GM12878 (cell line): ENCODE measurements around the gene GRIK1. TPM values are rescaled to one million over a fixed set of nuclear protein-coding genes. Genes with fewer than 3 reads are reported as not detected.

ENCODE experiments used
- ATAC-seq: fragments of 200-7000 bp; cut with Tn5 transposase; 3 replicates; pipeline ENCODE4 v1.9.1; 2020; ENCODE audit warnings: mild to moderate bottlenecking, moderate library complexity
- BruUV-seq: library from RNA; stranded (reverse); fragments of 400-500 nt; replicated peaks from 2 replicates; lab custom pipeline; 2021; lab: Mats Ljungman, UMichigan
- CTCF ChIA-PET: fragments of 300-600 bp; sonication (Branson Sonifier 250); formaldehyde crosslinking; extraction: SDS; loops from one replicate; lab custom pipeline; 2021; ENCODE audit warnings: inconsistent platforms; lab: Yijun Ruan, JAX
- POLR2A ChIA-PET: fragments of 350-600 bp; formaldehyde crosslinking; extraction: SDS; loops from one replicate; lab custom pipeline; 2021; ENCODE audit warnings: inconsistent platforms; lab: Charles Lee
- RAD21 ChIA-PET: fragments of 300-600 bp; sonication (Branson Sonifier 250); formaldehyde crosslinking; loops from one replicate; lab custom pipeline; 2023; ENCODE audit warnings: antibody characterized with exemption; ENCODE audit not compliant: unreplicated experiment; lab: Charles Lee
- SMC1A ChIA-PET: fragments of 300-600 bp; sonication (Branson Sonifier 250); formaldehyde crosslinking; loops from one replicate; lab custom pipeline; 2023; ENCODE audit not compliant: unreplicated experiment, uncharacterized antibody; lab: Charles Lee
- DNase-seq: peaks from one replicate; pipeline ENCODE4 v3.0.0-alpha.2; 2011; ENCODE audit warnings: low read depth, low spot score
- FAIRE-seq: peaks from 3 replicates; lab custom pipeline; 2011; peaks lifted over from hg19 to GRCh38; lab: Jason Lieb, UNC
- H2AFZ ChIP-seq: 2 replicates; pipeline ENCODE4 v1.6.0; 2011; ENCODE audit warnings: low read depth, low read length, control low read depth; ENCODE audit not compliant: control insufficient read depth
- H3K27ac ChIP-seq: 2 replicates; pipeline ENCODE4 v1.5.1; 2011; ENCODE audit warnings: control low read depth; ENCODE audit not compliant: control insufficient read depth, insufficient read depth
- H3K27me3 ChIP-seq, 2 experiments: replicated peaks in 1 of 2; 2 replicates each; pipeline versions ENCODE4 v1.6.0 to v1.6.1; 2011; ENCODE audit warnings: low read length in 1 of 2; ENCODE audit not compliant: control insufficient read depth in 2 of 2, insufficient read depth in 2 of 2
- H3K36me3 ChIP-seq, 2 experiments: 2 replicates each; pipeline ENCODE4 v1.5.1; 2011; ENCODE audit warnings: low read length in 1 of 2; ENCODE audit not compliant: control insufficient read depth in 2 of 2, insufficient read depth in 2 of 2
- H3K4me1 ChIP-seq: 2 replicates; pipeline ENCODE4 v1.6.1; 2011; ENCODE audit warnings: mild to moderate bottlenecking, low read length, moderate library complexity, mixed read lengths; ENCODE audit not compliant: control insufficient read depth, insufficient read depth
- H3K4me2 ChIP-seq: 2 replicates; pipeline ENCODE4 v1.6.0; 2011; ENCODE audit warnings: control low read depth; ENCODE audit not compliant: control insufficient read depth, insufficient read depth
- H3K4me3 ChIP-seq: fragments of 200-600 bp; sonication (generic); 2 replicates; pipeline ENCODE4 v1.5.1; 2016
- H3K79me2 ChIP-seq: 2 replicates; pipeline ENCODE4 v1.6.0; 2011; ENCODE audit warnings: low read length; ENCODE audit not compliant: control insufficient read depth, insufficient read depth
- H3K9ac ChIP-seq: 2 replicates; pipeline ENCODE4 v1.8.0; 2011; ENCODE audit warnings: low read length, control low read depth, mixed read lengths; ENCODE audit not compliant: control insufficient read depth, insufficient read depth
- H3K9me3 ChIP-seq: replicated peaks from 3 replicates; pipeline ENCODE4 v1.5.1; 2011; ENCODE audit warnings: mild to moderate bottlenecking, low read length; ENCODE audit not compliant: control insufficient read depth, insufficient read depth
- H4K20me1 ChIP-seq: 2 replicates; pipeline ENCODE4 v1.6.0; 2011; ENCODE audit not compliant: control insufficient read depth, insufficient read depth
- ATF3 ChIP-seq: IDR thresholded peaks from 2 replicates; pipeline ENCODE4 v1.6.1; 2011; ENCODE audit warnings: low read depth, mild to moderate bottlenecking, low read length, moderate library complexity, borderline replicate concordance; ENCODE audit errors: extremely low read depth
- BCL11A ChIP-seq: IDR thresholded peaks from 2 replicates; pipeline ENCODE4 v1.6.1; 2011; ENCODE audit warnings: low read depth, low read length
- DPF2 ChIP-seq: fragments of 450-650 bp; IDR thresholded peaks from 2 replicates; pipeline ENCODE4 v1.6.1; 2017; ENCODE audit warnings: mild to moderate bottlenecking
- HDAC6 ChIP-seq: fragments of 200-600 bp; sonication (generic); IDR thresholded peaks from one replicate; pipeline ENCODE4 v1.8.0; 2017; ENCODE audit warnings: antibody characterized with exemption; ENCODE audit not compliant: unreplicated experiment
- IKZF2 ChIP-seq, 2 experiments: fragments of 450-650 bp; IDR thresholded peaks; 2 replicates each; pipeline ENCODE4 v1.6.1; 2017; ENCODE audit warnings: mild to moderate bottlenecking in 2 of 2, moderate library complexity in 2 of 2
- MTA2 ChIP-seq: fragments of 450-650 bp; IDR thresholded peaks from 2 replicates; pipeline ENCODE4 v1.6.1; 2016; ENCODE audit warnings: low read depth, mild to moderate bottlenecking, moderate library complexity
- PAX5 ChIP-seq: IDR thresholded peaks from 2 replicates; pipeline ENCODE4 v1.6.1; 2011; ENCODE audit warnings: low read depth, low read length, borderline replicate concordance
- POLR2A ChIP-seq: IDR thresholded peaks from 2 replicates; pipeline ENCODE4 v1.6.1; 2011; ENCODE audit warnings: low read depth, mild to moderate bottlenecking, low read length
- SMAD5 ChIP-seq: IDR thresholded peaks from 2 replicates; pipeline ENCODE4 v1.6.1; 2016; ENCODE audit warnings: antibody characterized with exemption, low read depth
- SMARCA5 ChIP-seq: fragments of 450-650 bp; IDR thresholded peaks from 2 replicates; pipeline ENCODE4 v1.6.1; 2017; ENCODE audit warnings: mild to moderate bottlenecking
- USF2 ChIP-seq: IDR thresholded peaks from 2 replicates; pipeline ENCODE4 v1.6.1; 2011; ENCODE audit warnings: low read depth, low read length, improper control_type of control experiment, borderline replicate concordance
- YY1 ChIP-seq: IDR thresholded peaks from 2 replicates; pipeline ENCODE4 v1.6.1; 2011; ENCODE audit warnings: low read depth, mild to moderate bottlenecking, low read length
- WGBS: methylation state at CpG from one replicate; pipeline ENCODE4 v1.1.6; 2016; ENCODE audit warnings: low lambda C conversion rate; ENCODE audit not compliant: insufficient replicate concordance, insufficient coverage; ENCODE audit errors: missing lambda C conversion rate; 5-methylcytosine and 5-hydroxymethylcytosine counted together
- in situ Hi-C: fragments of 300-500 bp; cut with MboI; formaldehyde crosslinking; loops from 9 replicates; pipeline ENCODE4 v1.14.3; 2018; ENCODE audit warnings: mixed read lengths
- intact Hi-C: fragments of 100-400 bp; cut with micrococcal nuclease; formaldehyde crosslinking; loops from one replicate; pipeline ENCODE4 v1.14.2; 2022; ENCODE audit not compliant: unreplicated experiment
- polyA plus RNA-seq, 11 experiments: library from polyadenylated mRNA; depleted of rRNA in 4 of 11; unstranded in 6 of 11; stranded (reverse) in 5 of 11; fragments of >200 nt; fragmentation: Nextera tagmentation in 4 of 11; fragmentation: Illumina TruSeq in 1 of 11; extraction: Ambion mirVana in 4 of 11; extraction: Trizol in 1 of 11; gene quantifications; 1 replicate in 1 of 11; 2 replicates in 10 of 11; pipeline versions ENCODE4 v1.2.1 to v1.2.3, GENCODE V29; 2011 to 2016; ENCODE audit warnings: inconsistent platforms in 2 of 11, missing spikeins in 2 of 11, low read depth in 1 of 11
- total RNA-seq, 4 experiments: library from RNA; depleted of rRNA in 3 of 4; stranded (reverse); fragments of >200 nt in 3 of 4; fragmentation: Illumina TruSeq in 1 of 4; extraction: Trizol in 1 of 4; gene quantifications; 2 replicates each; pipeline versions ENCODE4 v1.2.1 to v1.2.3, GENCODE V29; 2013 to 2021
- TF ChIP-seq, protein P1 (sequence below): fragments of 450-650 bp; IDR thresholded peaks from 2 replicates; pipeline ENCODE4 v1.6.1; 2016; ENCODE audit warnings: mild to moderate bottlenecking

Gene GRIK1
- total and polyA plus RNA-seq, 10 of the 15 experiments (the other 5 are each of a cell fraction or from before 2014, with no cell fraction given) = 0.05 to 0.13 (median 0.09) TPM; not detected in 7

DNA sequence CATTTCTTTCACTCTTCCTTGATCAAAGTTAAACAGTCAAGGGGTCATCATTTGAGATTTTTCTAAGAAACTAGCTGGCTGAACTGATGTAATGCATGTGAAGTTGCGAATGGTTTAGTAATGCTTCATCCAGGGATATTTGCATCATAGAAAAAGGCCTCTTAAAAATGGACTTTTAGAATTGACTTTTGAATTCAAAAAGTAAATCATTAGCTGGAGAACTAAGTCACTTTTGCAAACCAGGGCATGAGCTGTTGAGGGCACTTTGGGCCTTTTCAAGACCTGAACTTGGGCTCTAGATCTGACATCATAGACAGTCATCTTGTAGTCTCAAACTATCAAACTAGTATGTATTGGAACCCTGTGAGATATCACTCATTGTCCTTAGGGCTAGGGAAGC is 85.0 kb downstream of the GRIK1 start:
- DNase-seq (no peak), FAIRE-seq (no peak), ATAC-seq (no peak)
- Histone ChIP-seq H3K27ac (no peak overlapping the region), H3K9ac (no peak overlapping the region), H3K4me1 (no peaks in the 10 kb centered on the region), H3K4me3 (no peak overlapping the region), H2AFZ (no peak overlapping the region), H3K4me2 (no peak overlapping the region), H3K9me3 (no peaks in the 10 kb centered on the region), H3K27me3 (no peaks in the 10 kb centered on the region), H4K20me1 (no peaks in the 10 kb centered on the region), H3K36me3 (no peaks in the 10 kb centered on the region), H3K79me2 (no peaks in the 10 kb centered on the region)
- ChIA-PET POLR2A (no interaction called here), CTCF (interaction anchor here (1.0 to 1.4 kb wide), 2 partner anchors 10 to 379 kb away, joined by 4 read pairs; no protein-coding TSS in a partner anchor), SMC1A (no interaction called here), RAD21 (no interaction called here)
- intact Hi-C loops = no loop called here
- in situ Hi-C loops = loop anchor here (10.0 kb wide), 1 partner anchor 770 kb away; no protein-coding TSS in a partner anchor
- TF ChIP-seq SMAD5 (no peak), DPF2 (no peak), USF2 (no peak), HDAC6 (no peak), IKZF2 (IDR thresholded peaks at IDR 0.05) (no peak), ATF3 (no peak), YY1 (no peak), MTA2 (no peak), PAX5 (no peak), SMARCA5 (no peak), BCL11A (no peak), POLR2A (no peak)
- TF ChIP-seq, protein P1, sequence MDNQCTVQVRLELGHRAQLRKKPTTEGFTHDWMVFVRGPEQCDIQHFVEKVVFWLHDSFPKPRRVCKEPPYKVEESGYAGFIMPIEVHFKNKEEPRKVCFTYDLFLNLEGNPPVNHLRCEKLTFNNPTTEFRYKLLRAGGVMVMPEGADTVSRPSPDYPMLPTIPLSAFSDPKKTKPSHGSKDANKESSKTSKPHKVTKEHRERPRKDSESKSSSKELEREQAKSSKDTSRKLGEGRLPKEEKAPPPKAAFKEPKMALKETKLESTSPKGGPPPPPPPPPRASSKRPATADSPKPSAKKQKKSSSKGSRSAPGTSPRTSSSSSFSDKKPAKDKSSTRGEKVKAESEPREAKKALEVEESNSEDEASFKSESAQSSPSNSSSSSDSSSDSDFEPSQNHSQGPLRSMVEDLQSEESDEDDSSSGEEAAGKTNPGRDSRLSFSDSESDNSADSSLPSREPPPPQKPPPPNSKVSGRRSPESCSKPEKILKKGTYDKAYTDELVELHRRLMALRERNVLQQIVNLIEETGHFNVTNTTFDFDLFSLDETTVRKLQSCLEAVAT = no peak
- no TSS peak for BruUV-seq
- 48% methylated on average over 1 of the region's 1 CpG for WGBS
